ENCODE data around the gene PRM3.

- TF ChIP-seq CTCF (IDR thresholded peaks at IDR 0.05): no peak
- TF ChIP-seq EZH2 (IDR thresholded peaks at IDR 0.05; ENCODE audit: borderline replicate concordance, insufficient read depth, low read depth, low read length, poor library complexity, severe bottlenecking): no peak
These were observed 46.7 kb upstream of the PRM3 start for GRCh38 chr16:11320170-11320569.

Data from B cell (primary cell).